GM23248 (cell line): ENCODE data around the gene DAAM1. TPM values are rescaled to one million over a fixed set of nuclear protein-coding genes. Genes with fewer than 3 reads are reported as not detected.

Experiments
- DNase-seq: peaks from one replicate; pipeline ENCODE4 v3.0.0-alpha.2; 2015
- H2AFZ ChIP-seq: fragments of 200-600 bp; sonication (generic); 2 replicates; pipeline ENCODE4 v1.6.1; 2016; ENCODE audit warnings: antibody characterized with exemption
- H3F3A ChIP-seq: fragments of 200-600 bp; sonication (generic); 2 replicates; pipeline ENCODE4 v1.6.1; 2016; ENCODE audit warnings: mild to moderate bottlenecking, antibody characterized with exemption, mixed run types; ENCODE audit not compliant: insufficient read depth
- H3K27ac ChIP-seq: fragments of 200-600 bp; sonication (generic); 2 replicates; pipeline ENCODE4 v1.5.1; 2016; ENCODE audit warnings: mild to moderate bottlenecking
- H3K27me3 ChIP-seq: fragments of 200-600 bp; sonication (generic); replicated peaks from 2 replicates; pipeline ENCODE4 v1.6.1; 2016; ENCODE audit warnings: mild to moderate bottlenecking; ENCODE audit not compliant: insufficient read depth
- H3K36me3 ChIP-seq: fragments of 200-600 bp; sonication (generic); 2 replicates; pipeline ENCODE4 v1.6.1; 2016; ENCODE audit warnings: low read depth, mild to moderate bottlenecking
- H3K4me1 ChIP-seq: fragments of 200-600 bp; sonication (generic); 2 replicates; pipeline ENCODE4 v1.6.1; 2016; ENCODE audit warnings: mild to moderate bottlenecking; ENCODE audit not compliant: insufficient read depth
- H3K4me2 ChIP-seq: fragments of 200-600 bp; sonication (generic); one replicate; pipeline ENCODE4 v1.6.1; 2016; ENCODE audit warnings: mild to moderate bottlenecking; ENCODE audit not compliant: unreplicated experiment
- H3K4me3 ChIP-seq: fragments of 200-600 bp; sonication (generic); 2 replicates; pipeline ENCODE4 v1.5.1; 2016; ENCODE audit warnings: mild to moderate bottlenecking
- H3K79me2 ChIP-seq: fragments of 200-600 bp; sonication (generic); 2 replicates; pipeline ENCODE4 v1.6.1; 2016; ENCODE audit warnings: mild to moderate bottlenecking; ENCODE audit not compliant: insufficient read depth
- H3K9ac ChIP-seq: fragments of 200-600 bp; sonication (generic); 2 replicates; pipeline ENCODE4 v1.6.1; 2016; ENCODE audit warnings: mild to moderate bottlenecking
- H3K9me2 ChIP-seq: fragments of 200-600 bp; sonication (generic); 2 replicates; pipeline ENCODE4 v1.6.1; 2016; ENCODE audit warnings: mixed run types, mild to moderate bottlenecking, moderate library complexity; ENCODE audit not compliant: insufficient read depth
- H3K9me3 ChIP-seq: fragments of 200-600 bp; sonication (generic); one replicate; pipeline ENCODE4 v1.6.1; 2017; ENCODE audit warnings: low read depth
- H4K20me1 ChIP-seq: fragments of 200-600 bp; sonication (generic); 2 replicates; pipeline ENCODE4 v1.6.0; 2016; ENCODE audit not compliant: insufficient read depth
- EZH2 ChIP-seq: fragments of 200-600 bp; sonication (generic); IDR thresholded peaks from 2 replicates; pipeline ENCODE4 v1.6.1; 2018; ENCODE audit warnings: antibody characterized with exemption, mild to moderate bottlenecking; ENCODE audit not compliant: insufficient read depth, poor library complexity, severe bottlenecking
- EZH2phosphoT487 ChIP-seq: fragments of 200-600 bp; sonication (generic); IDR thresholded peaks from 2 replicates; pipeline ENCODE4 v1.6.1; 2018; ENCODE audit warnings: antibody characterized with exemption, moderate library complexity, mild to moderate bottlenecking, low read depth; ENCODE audit not compliant: insufficient read depth
- WGBS, 2 experiments: methylation state at CpG; one replicate each; pipeline ENCODE4 v1.1.6; 2015 to 2017; ENCODE audit warnings: low lambda C conversion rate in 2 of 2, low coverage in 1 of 2; ENCODE audit errors: missing lambda C conversion rate in 2 of 2; 5-methylcytosine and 5-hydroxymethylcytosine counted together
- in situ Hi-C: fragments of 300-500 bp; cut with MboI; formaldehyde crosslinking; loops from 2 replicates; pipeline ENCODE4 v1.15.0; 2020
- polyA plus RNA-seq: library from polyadenylated mRNA; unstranded; fragments of >200 nt; fragmentation: Nextera tagmentation; extraction: Ambion mirVana; gene quantifications from 2 replicates; pipeline ENCODE4 v1.2.1, GENCODE V29; 2016
- total RNA-seq: library from RNA; depleted of rRNA; stranded (reverse); fragments of >200 nt; shearing (Covaris generic); gene quantifications from 2 replicates; pipeline ENCODE4 v1.2.3, GENCODE V29; 2014; rRNA removed

Gene DAAM1
- 17.5 and 25.3 TPM in 2 replicates for total RNA-seq
- polyA plus RNA-seq, result 17.4 and 17.9 TPM in 2 replicates

GRCh38 chr14:59188461-59189090 lies at the start of gene DAAM1:
Gene DAAM1, plus strand, starts transcription at chr14:59188667. Its CDS starts 74,811 bp downstream, at chr14:59263478.
- Histone ChIP-seq H3K9ac (peak within 1 kb of the TSS; percentile 85), H3K36me3 (no peaks in the 10 kb centered on the region), H3F3A (peaks cover 10% of the 10 kb centered on the region), H3K9me2 (no peaks in the 10 kb centered on the region), H3K27me3 (no peaks in the 10 kb centered on the region), H3K79me2 (peaks cover 35% of the 10 kb centered on the region), H3K4me2 (peak within 1 kb of the TSS; percentile 94), H3K9me3 (no peaks in the 10 kb centered on the region), H3K4me3 (peak within 1 kb of the TSS; percentile 90), H4K20me1 (no peaks in the 10 kb centered on the region), H3K27ac (peak within 1 kb of the TSS; percentile 82), H2AFZ (peak within 1 kb of the TSS; percentile 96), H3K4me1 (peaks cover 24% of the 10 kb centered on the region)
- in situ Hi-C loops, result no loop called here
- TF ChIP-seq EZH2phosphoT487, result no peak
- no peak for TF ChIP-seq EZH2
- DNase-seq, result peak; percentile 100
- WGBS, 2 experiments, result 0% methylated on average over 31 to 44 of the region's 44 CpGs

DNA sequence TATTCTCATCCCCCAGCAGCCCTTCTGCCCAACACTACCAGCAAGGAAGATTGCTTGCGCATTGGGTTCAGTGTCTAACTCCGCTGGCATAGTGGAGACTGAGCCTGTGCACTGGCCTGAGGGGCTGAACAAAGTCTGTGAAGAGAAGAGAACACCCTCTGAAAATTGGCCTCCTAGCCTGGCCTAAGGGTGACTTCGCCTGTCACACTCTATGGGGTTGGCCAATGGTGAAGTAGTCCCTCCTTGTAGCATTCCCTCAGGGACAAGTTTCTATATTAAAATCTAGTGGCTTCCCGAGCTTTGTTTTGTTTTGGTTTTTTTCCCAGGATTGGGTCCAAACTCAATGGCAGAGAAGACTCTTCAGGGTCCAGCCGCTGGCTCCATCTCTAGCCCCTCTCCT lies 49.1 kb upstream of the DAAM1 start:
- TF ChIP-seq EZH2 (no peak), EZH2phosphoT487 (no peak)
- H3K9me3 ChIP-seq, result no peaks in the 10 kb centered on the region
- H3K36me3 ChIP-seq, result no peaks in the 10 kb centered on the region
- H3K9ac ChIP-seq, result no peak overlapping the region
- no peak overlapping the region for H3K4me2 ChIP-seq
- 81 to 82% methylated on average over 5 of the region's 5 CpGs for WGBS, 2 experiments
- no peak overlapping the region for H2AFZ ChIP-seq
- H3K9me2 ChIP-seq, result no peaks in the 10 kb centered on the region
- H3F3A ChIP-seq, result no peaks in the 10 kb centered on the region
- no peaks in the 10 kb centered on the region for H3K27me3 ChIP-seq
- H4K20me1 ChIP-seq, result no peaks in the 10 kb centered on the region
- H3K4me3 ChIP-seq, result no peak overlapping the region
- H3K4me1 ChIP-seq, result no peaks in the 10 kb centered on the region
- H3K79me2 ChIP-seq, result no peaks in the 10 kb centered on the region
- no peak for DNase-seq
- in situ Hi-C loops, result no loop called here
- no peak overlapping the region for H3K27ac ChIP-seq

- 62 to 64% methylated on average over 7 of the region's 7 CpGs for WGBS, 2 experiments
- H3K9me3 ChIP-seq, result no peaks in the 10 kb centered on the region
- H2AFZ ChIP-seq, result no peak overlapping the region
- no peak overlapping the region for H3K27ac ChIP-seq
- in situ Hi-C loops, result no loop called here
- H3K4me3 ChIP-seq, result no peak overlapping the region
- no peaks in the 10 kb centered on the region for H3F3A ChIP-seq
- no peaks in the 10 kb centered on the region for H3K36me3 ChIP-seq
- no peak for TF ChIP-seq EZH2
- DNase-seq, result no peak
- H3K27me3 ChIP-seq, result no peaks in the 10 kb centered on the region
- no peaks in the 10 kb centered on the region for H3K4me1 ChIP-seq
- H3K9me2 ChIP-seq, result no peaks in the 10 kb centered on the region
- no peak overlapping the region for H3K4me2 ChIP-seq
- H3K9ac ChIP-seq, result no peak overlapping the region
- no peaks in the 10 kb centered on the region for H3K79me2 ChIP-seq
- no peaks in the 10 kb centered on the region for H4K20me1 ChIP-seq
Measured at GRCh38 chr14:59140106-59140843, 48.2 kb upstream of the DAAM1 start.

- H3K4me1 ChIP-seq, result no peaks in the 10 kb centered on the region
- H3K9me3 ChIP-seq, result no peaks in the 10 kb centered on the region
- H3K27me3 ChIP-seq, result no peaks in the 10 kb centered on the region
- H2AFZ ChIP-seq, result no peak overlapping the region
- 70 to 81% methylated on average over 2 of the region's 2 CpGs for WGBS, 2 experiments
- H3K9me2 ChIP-seq, result no peaks in the 10 kb centered on the region
- H3K27ac ChIP-seq, result no peak overlapping the region
- no peak for DNase-seq
- no peaks in the 10 kb centered on the region for H3F3A ChIP-seq
- no peaks in the 10 kb centered on the region for H3K79me2 ChIP-seq
- H4K20me1 ChIP-seq, result no peaks in the 10 kb centered on the region
- TF ChIP-seq EZH2 (no peak), EZH2phosphoT487 (no peak)
- H3K9ac ChIP-seq, result no peak overlapping the region
- no peak overlapping the region for H3K4me3 ChIP-seq
- in situ Hi-C loops, result no loop called here
- H3K36me3 ChIP-seq, result no peaks in the 10 kb centered on the region
- no peak overlapping the region for H3K4me2 ChIP-seq
Measured at GRCh38 chr14:59146484-59146883, 42.0 kb upstream of the DAAM1 start.
